Caco-2 (cell line): ENCODE measurements around the gene TMEM131. TPM values are rescaled to one million over a fixed set of nuclear protein-coding genes. Genes with fewer than 3 reads are reported as not detected.
"Not testable (repeated sequence)": the region's sequence is repeated elsewhere in the genome, so short reads cannot be mapped to it uniquely, and the experiment has no call there.

Experiments
- BruUV-seq: library from RNA; stranded (reverse); fragments of 400-500 nt; replicated peaks from 2 replicates; lab custom pipeline; 2021; lab: Mats Ljungman, UMichigan
- CTCF ChIA-PET: fragments of 300-600 bp; sonication (Branson Sonifier 250); formaldehyde crosslinking; loops from one replicate; lab custom pipeline; 2022; ENCODE audit warnings: antibody characterized with exemption; lab: Charles Lee
- POLR2A ChIA-PET: fragments of 300-600 bp; sonication (Branson Sonifier 250); formaldehyde crosslinking; loops from one replicate; lab custom pipeline; 2022; ENCODE audit warnings: antibody characterized with exemption; lab: Charles Lee
- DNase-seq, 2 experiments: peaks; one replicate each; pipeline versions ENCODE4 v3.0.0 to v3.0.0-alpha.2; 2020 to 2022
- H3K27me3 ChIP-seq: replicated peaks from 2 replicates; pipeline ENCODE4 v1.6.0; 2011; ENCODE audit warnings: low read length; ENCODE audit not compliant: control insufficient read depth, insufficient read depth
- H3K36me3 ChIP-seq: 2 replicates; pipeline ENCODE4 v1.5.1; 2011; ENCODE audit warnings: low read length; ENCODE audit not compliant: control insufficient read depth, insufficient read depth
- H3K4me1 ChIP-seq: fragments of 250-450 bp; sonication (Bioruptor Pico); 2 replicates; pipeline ENCODE4 v1.5.1; 2020; ENCODE audit warnings: mild to moderate bottlenecking
- H3K4me3 ChIP-seq: 2 replicates; pipeline ENCODE4 v1.5.1; 2011; ENCODE audit warnings: low read depth, mild to moderate bottlenecking, control low read depth, low read length
- H3K9me3 ChIP-seq: fragments of 250-450 bp; sonication (Bioruptor Pico); 2 replicates; pipeline ENCODE4 v1.5.1; 2020; ENCODE audit warnings: mild to moderate bottlenecking, moderate library complexity
- H3K27ac Mint-ChIP-seq: one replicate; pipeline ENCODE4 v1.8.0; 2022; ENCODE audit warnings: mixed read lengths; ENCODE audit not compliant: unreplicated experiment
- H3K27me3 Mint-ChIP-seq: one replicate; pipeline ENCODE4 v1.8.0; 2022; ENCODE audit warnings: mixed read lengths; ENCODE audit not compliant: insufficient read depth, unreplicated experiment
- H3K36me3 Mint-ChIP-seq: one replicate; pipeline ENCODE4 v1.8.0; 2022; ENCODE audit warnings: mild to moderate bottlenecking, mixed read lengths; ENCODE audit not compliant: insufficient read depth, unreplicated experiment
- H3K4me1 Mint-ChIP-seq: one replicate; pipeline ENCODE4 v1.8.0; 2022; ENCODE audit warnings: low read depth, mixed read lengths; ENCODE audit not compliant: unreplicated experiment
- H3K4me3 Mint-ChIP-seq: one replicate; pipeline ENCODE4 v1.8.0; 2022; ENCODE audit warnings: mild to moderate bottlenecking, moderate library complexity, mixed read lengths; ENCODE audit not compliant: unreplicated experiment
- H3K9me3 Mint-ChIP-seq: one replicate; pipeline ENCODE4 v1.8.0; 2022; ENCODE audit warnings: mixed read lengths; ENCODE audit not compliant: unreplicated experiment
- CTCF ChIP-seq, 2 experiments: fragments of 200-600 bp in 1 of 2; IDR thresholded peaks; 1 replicate in 1 of 2; 2 replicates in 1 of 2; pipeline versions ENCODE4 v1.5.1 to v1.8.0; 2011 to 2022; ENCODE audit warnings: antibody characterized with exemption in 1 of 2, control low read depth in 1 of 2, inconsistent platforms in 1 of 2, low read depth in 1 of 2, low read length in 1 of 2, mild to moderate bottlenecking in 1 of 2, moderate library complexity in 1 of 2; ENCODE audit not compliant: insufficient read depth in 1 of 2, severe bottlenecking in 1 of 2, unreplicated experiment in 1 of 2
- intact Hi-C: fragments of 100-400 bp; cut with micrococcal nuclease; formaldehyde crosslinking; loops from one replicate; pipeline ENCODE4 v1.10.0; 2022; ENCODE audit not compliant: unreplicated experiment
- total RNA-seq: library from RNA; stranded (reverse); gene quantifications from 2 replicates; pipeline ENCODE4 v1.2.3, GENCODE V29; 2022

TMEM131 gene
- total RNA-seq, 1 experiment from 2014 or later = 36.3 TPM

DNA sequence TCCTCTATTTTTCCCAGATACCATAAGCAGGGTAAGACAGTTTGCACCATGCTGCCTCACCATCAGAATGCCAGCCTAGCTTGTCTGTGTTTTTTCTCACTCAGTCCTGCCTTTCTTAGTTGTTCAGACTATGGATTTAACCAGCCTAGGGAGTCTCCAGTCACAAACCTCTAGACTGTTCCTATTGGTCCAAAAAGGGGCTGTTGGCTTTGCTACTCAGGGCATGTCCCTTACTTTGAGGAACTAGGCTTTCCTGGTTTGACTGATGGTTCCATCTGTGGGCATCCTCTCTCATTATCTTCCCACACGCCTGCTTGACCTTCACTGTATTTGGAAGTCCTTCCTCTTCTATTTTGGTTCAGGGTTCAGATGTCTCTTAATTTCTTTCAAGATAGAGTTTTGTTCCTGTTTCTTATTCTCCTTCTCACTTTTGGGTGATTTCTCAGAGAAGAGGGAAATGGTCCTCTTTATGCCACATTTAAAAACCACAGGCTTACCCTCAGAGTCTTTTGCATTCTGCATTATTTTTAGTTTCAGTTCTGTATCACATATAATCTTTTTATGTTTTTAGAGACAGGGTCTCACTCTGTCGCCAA, 31.3 kb upstream of the TMEM131 start:
- no peaks in the 10 kb centered on the region for H3K9me3 ChIP-seq
- BruUV-seq = no TSS peak
- Mint-ChIP-seq H3K4me1 (no peaks in the 10 kb centered on the region), H3K27ac (no peak overlapping the region), H3K4me3 (no peak overlapping the region), H3K9me3 (no peaks in the 10 kb centered on the region), H3K27me3 (peaks cover 6% of the 10 kb centered on the region), H3K36me3 (no peaks in the 10 kb centered on the region)
- TF ChIP-seq CTCF (IDR thresholded peaks at IDR 0.05; ENCODE audit: insufficient read depth in 1 of 2, low read depth in 1 of 2, low read length in 1 of 2, severe bottlenecking in 1 of 2, unreplicated experiment in 1 of 2) = no peak
- no peaks in the 10 kb centered on the region for H3K4me1 ChIP-seq
- no peak for DNase-seq
- H3K36me3 ChIP-seq = no peaks in the 10 kb centered on the region
- CTCF ChIA-PET = no interaction called here
- intact Hi-C loops = no loop called here
- no peaks in the 10 kb centered on the region for H3K27me3 ChIP-seq
- POLR2A ChIA-PET = no interaction called here
- H3K4me3 ChIP-seq = no peak overlapping the region

DNA sequence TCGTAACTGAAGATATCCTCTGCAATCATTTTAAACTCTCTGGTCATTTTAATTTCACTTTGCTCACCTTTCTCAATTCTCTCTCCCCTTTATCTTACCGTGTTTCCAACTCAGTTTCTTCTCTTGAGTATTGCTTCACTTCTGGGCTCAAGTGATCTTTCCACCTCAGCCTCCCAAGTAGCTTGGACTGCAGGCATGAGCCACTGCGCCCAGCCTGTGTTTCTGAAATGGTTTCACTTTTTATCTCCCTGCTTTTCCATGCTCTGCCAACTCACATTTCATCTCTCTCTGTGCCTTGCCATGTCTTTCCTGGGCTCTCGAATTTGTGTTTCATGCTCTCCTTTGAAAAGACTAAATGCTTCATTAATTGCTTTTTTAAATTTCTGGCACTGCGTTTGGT, 30.5 kb upstream of the TMEM131 start:
- TF ChIP-seq CTCF (IDR thresholded peaks at IDR 0.05; ENCODE audit: insufficient read depth in 1 of 2, low read depth in 1 of 2, low read length in 1 of 2, severe bottlenecking in 1 of 2, unreplicated experiment in 1 of 2) = no peak
- ChIA-PET CTCF (no interaction called here), POLR2A (no interaction called here)
- BruUV-seq = no TSS peak
- Histone ChIP-seq H3K36me3 (no peaks in the 10 kb centered on the region), H3K27me3 (no peaks in the 10 kb centered on the region), H3K4me3 (no peak overlapping the region), H3K4me1 (no peaks in the 10 kb centered on the region), H3K9me3 (no peaks in the 10 kb centered on the region)
- DNase-seq = no peak
- Mint-ChIP-seq H3K4me3 (no peak overlapping the region), H3K9me3 (no peaks in the 10 kb centered on the region), H3K36me3 (no peaks in the 10 kb centered on the region), H3K4me1 (no peaks in the 10 kb centered on the region), H3K27me3 (peaks cover 6% of the 10 kb centered on the region), H3K27ac (no peak overlapping the region)
- intact Hi-C loops = no loop called here

DNA sequence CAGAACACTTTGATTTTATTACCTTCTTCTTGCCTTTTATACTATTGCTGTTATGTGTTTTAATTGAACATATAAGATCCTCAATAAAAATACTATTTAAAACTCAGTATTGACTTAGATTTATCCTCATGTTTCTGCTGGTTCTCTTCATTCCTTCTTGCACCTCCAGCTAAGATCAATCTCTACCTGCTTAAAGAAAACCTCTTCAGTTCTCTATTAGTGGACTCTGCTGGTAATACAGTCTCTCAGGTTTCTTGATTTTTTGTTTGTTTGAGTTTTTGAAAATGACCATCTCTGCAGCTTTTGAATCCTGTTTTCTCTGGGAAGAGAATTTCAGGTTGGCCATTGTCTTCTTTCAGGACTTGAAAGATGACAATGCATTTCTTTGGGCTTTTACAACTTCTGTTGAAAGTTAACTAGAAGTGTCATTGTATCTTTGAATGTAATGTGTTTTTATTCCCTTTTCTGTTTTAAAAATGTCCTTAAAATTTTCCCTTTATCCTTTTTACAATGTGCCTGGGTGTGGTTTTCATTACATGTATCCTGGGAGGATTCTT, 29.8 kb upstream of the TMEM131 start:
- ChIA-PET POLR2A (no interaction called here), CTCF (no interaction called here)
- Mint-ChIP-seq H3K9me3 (no peaks in the 10 kb centered on the region), H3K36me3 (no peaks in the 10 kb centered on the region), H3K27ac (no peak overlapping the region), H3K4me1 (no peaks in the 10 kb centered on the region), H3K27me3 (peaks cover 6% of the 10 kb centered on the region), H3K4me3 (no peak overlapping the region)
- H3K4me3 ChIP-seq = no peak overlapping the region
- H3K4me1 ChIP-seq = no peaks in the 10 kb centered on the region
- no peaks in the 10 kb centered on the region for H3K27me3 ChIP-seq
- no peak for TF ChIP-seq CTCF (IDR thresholded peaks at IDR 0.05; ENCODE audit: insufficient read depth in 1 of 2, low read depth in 1 of 2, low read length in 1 of 2, severe bottlenecking in 1 of 2, unreplicated experiment in 1 of 2)
- DNase-seq = no peak
- no peaks in the 10 kb centered on the region for H3K9me3 ChIP-seq
- BruUV-seq = no TSS peak
- H3K36me3 ChIP-seq = no peaks in the 10 kb centered on the region
- intact Hi-C loops = no loop called here

- H3K4me3 ChIP-seq, H3K4me1 Mint-ChIP-seq, H3K27ac Mint-ChIP-seq, H3K27me3 Mint-ChIP-seq, H3K4me1 ChIP-seq, POLR2A ChIA-PET, H3K4me3 Mint-ChIP-seq, intact Hi-C loops, H3K36me3 Mint-ChIP-seq, CTCF ChIA-PET, DNase-seq, BruUV-seq, H3K36me3 ChIP-seq, H3K9me3 ChIP-seq, H3K27me3 ChIP-seq, H3K9me3 Mint-ChIP-seq: not testable (repeated sequence)
Observed at GRCh38 chr2:98022067-98022466, 26.3 kb upstream of the TMEM131 start.
